Esophagus squamous epithelium (tissue), 4 donors: ENCODE results near the gene MBOAT7.

Source experiments
- POLR2A ChIP-seq, 4 donors: fragments of 450-650 bp; IDR thresholded peaks; one replicate each; pipeline ENCODE4 v1.6.1; 2017; ENCODE audit warnings: antibody characterized with exemption in 4 of 4, mild to moderate bottlenecking in 4 of 4, moderate library complexity in 3 of 4
- TF ChIP-seq, protein P1 (sequence below), 6 experiments: fragments of 450-650 bp in 4 of 6; fragments of 200-600 bp in 2 of 6; sonication (generic) in 2 of 6; IDR thresholded peaks; one replicate each; pipeline ENCODE4 v1.5.1; 2016 to 2019; ENCODE audit warnings: antibody characterized with exemption in 6 of 6, mild to moderate bottlenecking in 4 of 6, moderate library complexity in 4 of 6

DNA sequence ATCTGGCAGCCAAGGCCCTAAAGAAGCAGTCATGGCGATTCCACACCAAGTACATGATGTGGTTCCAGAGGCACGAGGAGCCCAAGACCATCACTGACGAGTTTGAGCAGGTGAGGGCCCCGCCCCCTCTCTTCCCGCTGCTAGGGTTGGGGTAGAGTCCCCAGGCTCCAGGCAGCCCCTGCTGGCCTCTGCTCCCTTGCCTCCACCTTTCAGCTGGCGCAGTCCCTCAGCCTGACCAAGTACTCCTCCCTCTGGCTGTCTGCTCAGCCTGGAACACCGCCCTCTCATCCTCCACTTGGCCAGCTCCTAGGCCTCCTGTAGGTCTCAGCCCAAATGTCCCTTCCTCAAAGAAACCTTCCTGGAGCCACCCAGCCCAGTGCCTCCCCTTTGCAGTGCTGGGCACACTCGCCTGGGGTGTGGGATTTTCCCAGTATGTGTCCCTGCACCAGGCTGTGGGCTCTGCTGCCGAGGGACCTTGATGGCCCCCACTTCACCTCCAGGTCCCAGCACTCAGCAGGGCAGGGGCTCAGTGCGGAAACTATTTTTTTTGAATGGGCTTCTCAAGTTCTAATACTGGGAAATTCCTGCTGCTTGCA, 35.6 kb downstream of the MBOAT7 start:
- TF ChIP-seq, protein P1, sequence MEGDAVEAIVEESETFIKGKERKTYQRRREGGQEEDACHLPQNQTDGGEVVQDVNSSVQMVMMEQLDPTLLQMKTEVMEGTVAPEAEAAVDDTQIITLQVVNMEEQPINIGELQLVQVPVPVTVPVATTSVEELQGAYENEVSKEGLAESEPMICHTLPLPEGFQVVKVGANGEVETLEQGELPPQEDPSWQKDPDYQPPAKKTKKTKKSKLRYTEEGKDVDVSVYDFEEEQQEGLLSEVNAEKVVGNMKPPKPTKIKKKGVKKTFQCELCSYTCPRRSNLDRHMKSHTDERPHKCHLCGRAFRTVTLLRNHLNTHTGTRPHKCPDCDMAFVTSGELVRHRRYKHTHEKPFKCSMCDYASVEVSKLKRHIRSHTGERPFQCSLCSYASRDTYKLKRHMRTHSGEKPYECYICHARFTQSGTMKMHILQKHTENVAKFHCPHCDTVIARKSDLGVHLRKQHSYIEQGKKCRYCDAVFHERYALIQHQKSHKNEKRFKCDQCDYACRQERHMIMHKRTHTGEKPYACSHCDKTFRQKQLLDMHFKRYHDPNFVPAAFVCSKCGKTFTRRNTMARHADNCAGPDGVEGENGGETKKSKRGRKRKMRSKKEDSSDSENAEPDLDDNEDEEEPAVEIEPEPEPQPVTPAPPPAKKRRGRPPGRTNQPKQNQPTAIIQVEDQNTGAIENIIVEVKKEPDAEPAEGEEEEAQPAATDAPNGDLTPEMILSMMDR (IDR thresholded peaks at IDR 0.05), result no peak
- no peak for TF ChIP-seq POLR2A (IDR thresholded peaks at IDR 0.05)
